GM12878 (cell line): ENCODE results near the gene BARX2. TPM values are rescaled to one million over a fixed set of nuclear protein-coding genes. Genes with fewer than 3 reads are reported as not detected.

Experiments used
- ATAC-seq: fragments of 200-7000 bp; cut with Tn5 transposase; 3 replicates; pipeline ENCODE4 v1.9.1; 2020; ENCODE audit warnings: mild to moderate bottlenecking, moderate library complexity
- BruUV-seq: library from RNA; stranded (reverse); fragments of 400-500 nt; replicated peaks from 2 replicates; lab custom pipeline; 2021; lab: Mats Ljungman, UMichigan
- CTCF ChIA-PET: fragments of 300-600 bp; sonication (Branson Sonifier 250); formaldehyde crosslinking; extraction: SDS; loops from one replicate; lab custom pipeline; 2021; ENCODE audit warnings: inconsistent platforms; lab: Yijun Ruan, JAX
- POLR2A ChIA-PET: fragments of 350-600 bp; formaldehyde crosslinking; extraction: SDS; loops from one replicate; lab custom pipeline; 2021; ENCODE audit warnings: inconsistent platforms; lab: Charles Lee
- RAD21 ChIA-PET: fragments of 300-600 bp; sonication (Branson Sonifier 250); formaldehyde crosslinking; loops from one replicate; lab custom pipeline; 2023; ENCODE audit warnings: antibody characterized with exemption; ENCODE audit not compliant: unreplicated experiment; lab: Charles Lee
- SMC1A ChIA-PET: fragments of 300-600 bp; sonication (Branson Sonifier 250); formaldehyde crosslinking; loops from one replicate; lab custom pipeline; 2023; ENCODE audit not compliant: unreplicated experiment, uncharacterized antibody; lab: Charles Lee
- DNase-seq: peaks from one replicate; pipeline ENCODE4 v3.0.0-alpha.2; 2011; ENCODE audit warnings: low read depth, low spot score
- FAIRE-seq: peaks from 3 replicates; lab custom pipeline; 2011; peaks lifted over from hg19 to GRCh38; lab: Jason Lieb, UNC
- H2AFZ ChIP-seq: 2 replicates; pipeline ENCODE4 v1.6.0; 2011; ENCODE audit warnings: low read depth, low read length, control low read depth; ENCODE audit not compliant: control insufficient read depth
- H3K27ac ChIP-seq: 2 replicates; pipeline ENCODE4 v1.5.1; 2011; ENCODE audit warnings: control low read depth; ENCODE audit not compliant: control insufficient read depth, insufficient read depth
- H3K27me3 ChIP-seq, 2 experiments: replicated peaks in 1 of 2; 2 replicates each; pipeline versions ENCODE4 v1.6.0 to v1.6.1; 2011; ENCODE audit warnings: low read length in 1 of 2; ENCODE audit not compliant: control insufficient read depth in 2 of 2, insufficient read depth in 2 of 2
- H3K36me3 ChIP-seq, 2 experiments: 2 replicates each; pipeline ENCODE4 v1.5.1; 2011; ENCODE audit warnings: low read length in 1 of 2; ENCODE audit not compliant: control insufficient read depth in 2 of 2, insufficient read depth in 2 of 2
- H3K4me1 ChIP-seq: 2 replicates; pipeline ENCODE4 v1.6.1; 2011; ENCODE audit warnings: mild to moderate bottlenecking, low read length, moderate library complexity, mixed read lengths; ENCODE audit not compliant: control insufficient read depth, insufficient read depth
- H3K4me2 ChIP-seq: 2 replicates; pipeline ENCODE4 v1.6.0; 2011; ENCODE audit warnings: control low read depth; ENCODE audit not compliant: control insufficient read depth, insufficient read depth
- H3K4me3 ChIP-seq: fragments of 200-600 bp; sonication (generic); 2 replicates; pipeline ENCODE4 v1.5.1; 2016
- H3K79me2 ChIP-seq: 2 replicates; pipeline ENCODE4 v1.6.0; 2011; ENCODE audit warnings: low read length; ENCODE audit not compliant: control insufficient read depth, insufficient read depth
- H3K9ac ChIP-seq: 2 replicates; pipeline ENCODE4 v1.8.0; 2011; ENCODE audit warnings: low read length, control low read depth, mixed read lengths; ENCODE audit not compliant: control insufficient read depth, insufficient read depth
- H3K9me3 ChIP-seq: replicated peaks from 3 replicates; pipeline ENCODE4 v1.5.1; 2011; ENCODE audit warnings: mild to moderate bottlenecking, low read length; ENCODE audit not compliant: control insufficient read depth, insufficient read depth
- H4K20me1 ChIP-seq: 2 replicates; pipeline ENCODE4 v1.6.0; 2011; ENCODE audit not compliant: control insufficient read depth, insufficient read depth
- ATF7 ChIP-seq: fragments of 450-650 bp; IDR thresholded peaks from 2 replicates; pipeline ENCODE4 v1.6.1; 2016; ENCODE audit warnings: low read depth, mild to moderate bottlenecking
- CBX3 ChIP-seq: fragments of 200-600 bp; sonication (generic); IDR thresholded peaks from 2 replicates; pipeline ENCODE4 v1.6.1; 2016; ENCODE audit warnings: low read depth, borderline replicate concordance
- E2F8 ChIP-seq: fragments of 450-650 bp; IDR thresholded peaks from 2 replicates; pipeline ENCODE4 v1.6.1; 2018; ENCODE audit warnings: mild to moderate bottlenecking, low read depth, moderate library complexity; ENCODE audit not compliant: partially characterized antibody
- EGR1 ChIP-seq, 2 experiments: IDR thresholded peaks; 1 replicate in 1 of 2; 2 replicates in 1 of 2; pipeline ENCODE4 v1.6.1; 2011 to 2012; ENCODE audit warnings: low read depth in 2 of 2, low read length in 2 of 2, borderline replicate concordance in 1 of 2, mild to moderate bottlenecking in 1 of 2, moderate library complexity in 1 of 2
- EZH2 ChIP-seq: IDR thresholded peaks from 2 replicates; pipeline ENCODE4 v1.6.1; 2012; ENCODE audit warnings: low read depth, mild to moderate bottlenecking, control low read depth, inconsistent platforms, low read length, borderline replicate concordance; ENCODE audit not compliant: control insufficient read depth
- GATAD2B ChIP-seq: fragments of 450-650 bp; conservative IDR thresholded peaks from 2 replicates; pipeline ENCODE4 v1.6.1; 2017; ENCODE audit warnings: low read depth, mild to moderate bottlenecking, moderate library complexity
- LARP7 ChIP-seq: fragments of 450-650 bp; IDR thresholded peaks from 2 replicates; pipeline ENCODE4 v1.6.1; 2017; ENCODE audit warnings: mild to moderate bottlenecking
- MEF2B ChIP-seq: fragments of 450-650 bp; IDR thresholded peaks from 2 replicates; pipeline ENCODE4 v1.6.1; 2018; ENCODE audit warnings: mild to moderate bottlenecking, moderate library complexity; ENCODE audit not compliant: partially characterized antibody, poor library complexity, severe bottlenecking
- POLR2AphosphoS5 ChIP-seq: IDR thresholded peaks from 2 replicates; pipeline ENCODE4 v1.6.1; 2011; ENCODE audit warnings: mild to moderate bottlenecking, low read length, inconsistent platforms
- RB1 ChIP-seq: fragments of 450-650 bp; formaldehyde crosslinking; IDR thresholded peaks from 2 replicates; pipeline ENCODE4 v1.6.1; 2017; ENCODE audit warnings: mild to moderate bottlenecking, borderline replicate concordance
- RFX5 ChIP-seq: IDR thresholded peaks from 2 replicates; pipeline ENCODE4 v1.6.1; 2011; ENCODE audit warnings: low read depth, low read length, improper control_type of control experiment
- SPI1 ChIP-seq: IDR thresholded peaks from 2 replicates; pipeline ENCODE4 v1.6.1; 2011; ENCODE audit warnings: low read depth, mild to moderate bottlenecking, low read length, moderate library complexity, borderline replicate concordance; ENCODE audit not compliant: insufficient read depth
- SREBF2 ChIP-seq: IDR thresholded peaks from 2 replicates; pipeline ENCODE4 v1.6.1; 2012; ENCODE audit warnings: mild to moderate bottlenecking, low read length
- SUZ12 ChIP-seq: fragments of 200-600 bp; sonication (generic); IDR thresholded peaks from one replicate; pipeline ENCODE4 v1.6.1; 2018; ENCODE audit warnings: antibody characterized with exemption, mild to moderate bottlenecking; ENCODE audit not compliant: unreplicated experiment
- WRNIP1 ChIP-seq: IDR thresholded peaks from 2 replicates; pipeline ENCODE4 v1.6.1; 2011; ENCODE audit warnings: low read depth, low read length, improper control_type of control experiment, borderline replicate concordance
- ZNF384 ChIP-seq: IDR thresholded peaks from 2 replicates; pipeline ENCODE4 v1.6.1; 2012; ENCODE audit warnings: low read depth, mild to moderate bottlenecking, low read length, improper control_type of control experiment, borderline replicate concordance
- WGBS: methylation state at CpG from one replicate; pipeline ENCODE4 v1.1.6; 2016; ENCODE audit warnings: low lambda C conversion rate; ENCODE audit not compliant: insufficient replicate concordance, insufficient coverage; ENCODE audit errors: missing lambda C conversion rate; 5-methylcytosine and 5-hydroxymethylcytosine counted together
- in situ Hi-C: fragments of 300-500 bp; cut with MboI; formaldehyde crosslinking; loops from 9 replicates; pipeline ENCODE4 v1.14.3; 2018; ENCODE audit warnings: mixed read lengths
- intact Hi-C: fragments of 100-400 bp; cut with micrococcal nuclease; formaldehyde crosslinking; loops from one replicate; pipeline ENCODE4 v1.14.2; 2022; ENCODE audit not compliant: unreplicated experiment
- polyA plus RNA-seq, 11 experiments: library from polyadenylated mRNA; depleted of rRNA in 4 of 11; unstranded in 6 of 11; stranded (reverse) in 5 of 11; fragments of >200 nt; fragmentation: Nextera tagmentation in 4 of 11; fragmentation: Illumina TruSeq in 1 of 11; extraction: Ambion mirVana in 4 of 11; extraction: Trizol in 1 of 11; gene quantifications; 1 replicate in 1 of 11; 2 replicates in 10 of 11; pipeline versions ENCODE4 v1.2.1 to v1.2.3, GENCODE V29; 2011 to 2016; ENCODE audit warnings: inconsistent platforms in 2 of 11, missing spikeins in 2 of 11, low read depth in 1 of 11
- total RNA-seq, 4 experiments: library from RNA; depleted of rRNA in 3 of 4; stranded (reverse); fragments of >200 nt in 3 of 4; fragmentation: Illumina TruSeq in 1 of 4; extraction: Trizol in 1 of 4; gene quantifications; 2 replicates each; pipeline versions ENCODE4 v1.2.1 to v1.2.3, GENCODE V29; 2013 to 2021

Gene BARX2
- total and polyA plus RNA-seq, 10 of the 15 experiments (the other 5 are each of a cell fraction or from before 2014, with no cell fraction given), result 0.07 to 0.84 TPM; not detected in 8

- H3K36me3 ChIP-seq, result no peaks in the 10 kb centered on the region
- POLR2A ChIA-PET, result no interaction called here
These were observed 44.4 kb upstream of the BARX2 start for GRCh38 chr11:129331217-129331616.

More at GRCh38 chr11:129331217-129331616, 44.4 kb upstream of the BARX2 start:
- intact Hi-C loops, result loop anchor here (2.0 to 5.0 kb wide), 2 partner anchors 100 to 374 kb away; no protein-coding TSS in a partner anchor
- Histone ChIP-seq H3K4me2 (no peak overlapping the region), H3K9ac (no peak overlapping the region), H3K27ac (no peak overlapping the region), H2AFZ (no peak overlapping the region), H3K27me3 (no peaks in the 10 kb centered on the region), H3K9me3 (no peaks in the 10 kb centered on the region), H3K4me3 (no peak overlapping the region), H4K20me1 (no peaks in the 10 kb centered on the region), H3K79me2 (no peaks in the 10 kb centered on the region), H3K4me1 (no peaks in the 10 kb centered on the region)
- no TSS peak for BruUV-seq
- FAIRE-seq, result no peak
- TF ChIP-seq MEF2B (no peak), LARP7 (no peak), WRNIP1 (no peak), GATAD2B (no peak), POLR2AphosphoS5 (no peak), CBX3 (no peak), E2F8 (no peak), RFX5 (no peak), SPI1 (no peak), SREBF2 (no peak), EGR1 (IDR thresholded peaks at IDR 0.05; ENCODE audit: borderline replicate concordance in 1 of 2, low read depth in 2 of 2, low read length in 2 of 2) (no peak), ZNF384 (no peak), RB1 (no peak), ATF7 (no peak), SUZ12 (no peak), EZH2 (no peak)
- ATAC-seq, result no peak
- WGBS, result 61% methylated on average over 5 of the region's 5 CpGs
- no peak for DNase-seq
- in situ Hi-C loops, result loop anchor here (5.0 to 10.0 kb wide), 2 partner anchors 219 to 446 kb away; no protein-coding TSS in a partner anchor
- ChIA-PET RAD21 (interaction anchor here (1.1 to 2.5 kb wide), 4 partner anchors 101 to 446 kb away, joined by 4 to 21 read pairs (median 6); no protein-coding TSS in a partner anchor), SMC1A (interaction anchor here (0.9 to 3.6 kb wide), 7 partner anchors 12 to 375 kb away, joined by 3 to 18 read pairs (median 4); no protein-coding TSS in a partner anchor), CTCF (interaction anchor here (0.5 to 4.7 kb wide), 14 partner anchors 14 to 621 kb away, joined by 3 to 47 read pairs (median 4); no protein-coding TSS in a partner anchor)
